Ovary (tissue), 3 donors: ENCODE data around the gene SNX8.

ENCODE experiments used
- POLR2A ChIP-seq: fragments of 450-650 bp; IDR thresholded peaks from one replicate; pipeline ENCODE4 v1.6.1; 2017; ENCODE audit warnings: antibody characterized with exemption, mild to moderate bottlenecking, moderate library complexity
- TF ChIP-seq, protein P1 (sequence below), 3 donors: fragments of 450-650 bp in 2 of 3; fragments of 200-600 bp in 1 of 3; IDR thresholded peaks; one replicate each; pipeline versions ENCODE4 v1.5.1 to v1.8.0; 2016 to 2022; ENCODE audit warnings: antibody characterized with exemption in 3 of 3, mild to moderate bottlenecking in 1 of 3
- donor health status: DM: no; HTN: no; CAD: no.

GRCh38 chr7:2251841-2252771, 62.1 kb downstream of the SNX8 start:
- TF ChIP-seq, protein P1, sequence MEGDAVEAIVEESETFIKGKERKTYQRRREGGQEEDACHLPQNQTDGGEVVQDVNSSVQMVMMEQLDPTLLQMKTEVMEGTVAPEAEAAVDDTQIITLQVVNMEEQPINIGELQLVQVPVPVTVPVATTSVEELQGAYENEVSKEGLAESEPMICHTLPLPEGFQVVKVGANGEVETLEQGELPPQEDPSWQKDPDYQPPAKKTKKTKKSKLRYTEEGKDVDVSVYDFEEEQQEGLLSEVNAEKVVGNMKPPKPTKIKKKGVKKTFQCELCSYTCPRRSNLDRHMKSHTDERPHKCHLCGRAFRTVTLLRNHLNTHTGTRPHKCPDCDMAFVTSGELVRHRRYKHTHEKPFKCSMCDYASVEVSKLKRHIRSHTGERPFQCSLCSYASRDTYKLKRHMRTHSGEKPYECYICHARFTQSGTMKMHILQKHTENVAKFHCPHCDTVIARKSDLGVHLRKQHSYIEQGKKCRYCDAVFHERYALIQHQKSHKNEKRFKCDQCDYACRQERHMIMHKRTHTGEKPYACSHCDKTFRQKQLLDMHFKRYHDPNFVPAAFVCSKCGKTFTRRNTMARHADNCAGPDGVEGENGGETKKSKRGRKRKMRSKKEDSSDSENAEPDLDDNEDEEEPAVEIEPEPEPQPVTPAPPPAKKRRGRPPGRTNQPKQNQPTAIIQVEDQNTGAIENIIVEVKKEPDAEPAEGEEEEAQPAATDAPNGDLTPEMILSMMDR (IDR thresholded peaks at IDR 0.05), result no peak
- no peak for TF ChIP-seq POLR2A
